Activated CD4-positive, alpha-beta T cell treated with anti-CD3 and anti-CD28 coated beads, Interleukin-2, amount 50 U/mL, for 48 hours (primary cell): ENCODE data around the gene SYVN1.

ENCODE experiments used
- DNase-seq, 2 experiments: peaks; one replicate each; pipeline ENCODE4 v3.0.0-alpha.2; 2020

Gene SYVN1

DNA sequence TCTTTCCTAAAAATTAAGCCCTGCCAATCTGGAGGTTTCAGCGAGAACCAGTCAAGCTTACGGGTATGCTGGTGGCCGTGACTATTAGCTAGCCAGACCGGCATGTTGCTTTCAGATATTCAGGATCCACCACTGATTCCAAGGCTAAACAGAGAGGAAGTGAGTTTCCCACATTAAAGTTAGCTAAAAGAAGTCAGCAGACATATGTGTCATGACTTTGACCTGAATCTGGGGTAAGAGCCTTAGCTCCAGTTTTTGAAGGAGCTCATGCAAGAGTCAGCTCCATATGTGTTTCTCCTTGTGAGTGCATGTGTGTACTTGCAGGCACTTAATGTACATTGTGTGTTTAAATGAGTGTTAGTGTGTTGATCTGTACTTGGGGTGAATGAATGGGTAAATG, 48.9 kb downstream of the SYVN1 start:
- no peak for DNase-seq

DNA sequence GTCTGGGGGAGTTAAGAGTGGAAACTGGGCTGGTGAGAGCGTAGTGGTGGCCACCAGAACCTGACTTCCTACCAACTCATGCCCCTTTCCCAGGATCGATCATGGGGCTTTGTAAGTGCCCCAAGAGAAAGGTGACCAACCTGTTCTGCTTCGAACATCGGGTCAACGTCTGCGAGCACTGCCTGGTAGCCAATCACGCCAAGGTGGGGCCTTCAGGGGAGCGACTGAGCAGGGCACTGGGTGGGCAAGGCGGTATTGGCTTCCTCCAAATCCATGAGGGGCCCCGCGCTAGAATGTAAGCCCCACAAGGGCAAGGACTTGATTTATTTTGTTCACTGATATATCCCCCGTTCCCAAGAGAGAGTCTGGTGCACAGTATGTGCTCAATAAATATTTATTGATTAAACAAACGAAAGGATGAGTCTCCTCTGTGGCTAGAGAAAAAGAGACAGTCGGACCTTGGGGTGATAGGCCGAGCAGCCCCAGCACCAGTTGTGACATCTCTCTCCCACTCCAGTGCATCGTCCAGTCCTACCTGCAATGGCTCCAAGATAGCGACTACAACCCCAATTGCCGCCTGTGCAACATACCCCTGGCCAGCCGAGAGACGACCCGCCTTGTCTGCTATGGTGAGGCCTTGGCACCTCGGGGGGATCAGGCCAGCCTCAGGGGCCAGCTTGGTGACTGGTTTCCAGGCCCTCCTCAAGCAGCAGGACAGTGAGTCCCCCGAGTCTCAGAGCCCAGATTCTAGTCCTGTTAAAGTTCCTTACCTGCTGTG, 49.5 kb downstream of the SYVN1 start:
- DNase-seq = no peak

DNA sequence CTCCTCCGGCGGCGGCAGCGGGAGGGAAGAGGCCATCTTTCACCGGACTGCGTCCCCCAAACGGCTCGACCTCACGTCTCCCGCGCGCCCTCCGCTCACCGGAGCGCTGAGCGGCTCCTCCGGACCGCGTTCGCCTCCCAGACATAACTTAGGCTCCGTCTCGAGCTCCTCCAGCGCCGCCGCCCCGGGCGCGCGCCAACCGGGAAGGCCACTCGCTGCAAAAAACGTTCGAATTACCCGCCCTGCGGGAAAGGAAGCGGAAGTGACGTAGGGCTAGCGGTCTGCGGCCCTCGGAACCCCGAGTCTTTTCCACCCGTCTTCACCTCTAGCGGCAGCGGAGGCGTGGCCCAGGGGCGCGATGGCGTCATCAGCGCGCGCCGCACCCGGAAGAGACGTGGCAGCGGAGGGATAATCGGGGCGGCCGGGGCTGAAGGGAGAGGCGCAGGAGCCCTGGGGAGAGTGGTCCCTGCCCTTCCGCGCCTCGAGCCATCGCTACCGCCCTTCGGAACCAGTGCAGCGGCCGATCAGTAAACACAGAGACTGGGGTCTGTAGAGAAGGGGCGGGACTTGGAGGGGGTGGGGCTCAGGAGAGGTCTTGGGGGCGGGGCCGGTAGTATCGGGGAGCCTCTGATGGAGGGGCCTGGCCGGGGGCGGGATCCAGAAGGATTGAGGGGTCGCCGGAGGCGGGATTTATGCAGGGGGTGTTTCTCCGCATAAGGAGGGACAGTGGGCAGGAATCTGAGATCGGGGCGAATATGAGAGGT, 50.3 kb downstream of the SYVN1 start, which contains the start of the genes CDCA5 and ZFPL1:
Gene CDCA5, minus strand, starts transcription at position 207 of the 764 bp plus-strand sequence. Its CDS starts 62 bp downstream, at position 145.
Gene ZFPL1, plus strand, starts transcription at position 389 of the 764 bp plus-strand sequence. CDS start 477 bp downstream, outside the sequence.
- DNase-seq = peak; percentile 95 to 97

DNA sequence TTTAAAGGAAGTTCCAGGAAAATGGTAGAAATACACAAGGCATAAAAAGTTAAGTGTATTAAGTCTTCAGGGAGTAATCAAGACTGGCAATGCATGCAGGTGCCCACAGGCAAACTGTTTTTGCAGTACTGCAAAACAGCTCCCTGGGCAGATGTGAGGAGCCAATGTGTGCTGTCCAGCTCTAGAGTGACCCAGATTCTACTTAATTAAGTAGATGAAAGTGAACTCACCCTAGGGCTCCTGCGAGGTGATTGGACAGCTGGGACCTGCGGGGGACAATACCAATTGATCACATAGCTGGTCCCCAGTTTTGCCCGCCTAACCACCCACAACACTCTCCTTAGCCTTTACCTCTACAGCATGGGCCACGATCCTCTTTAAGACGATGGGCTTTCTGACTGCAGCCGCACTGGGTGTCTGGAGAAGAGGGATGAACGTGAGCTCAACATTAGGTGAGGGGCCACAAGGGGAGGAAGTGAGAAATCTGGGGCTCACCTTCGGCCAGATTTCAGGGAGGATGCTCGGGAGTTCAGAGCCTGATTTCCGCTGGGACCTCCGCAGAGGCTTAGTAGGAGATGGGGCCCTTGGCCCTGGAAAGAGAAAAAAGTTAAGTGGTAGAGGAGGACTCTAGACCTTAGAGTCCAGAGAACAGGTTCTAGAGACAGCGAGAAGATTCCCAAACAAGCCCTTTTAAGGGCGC, 51.0 kb downstream of the SYVN1 start:
- DNase-seq = peak in 1 of 2 experiments; percentile 12

DNA sequence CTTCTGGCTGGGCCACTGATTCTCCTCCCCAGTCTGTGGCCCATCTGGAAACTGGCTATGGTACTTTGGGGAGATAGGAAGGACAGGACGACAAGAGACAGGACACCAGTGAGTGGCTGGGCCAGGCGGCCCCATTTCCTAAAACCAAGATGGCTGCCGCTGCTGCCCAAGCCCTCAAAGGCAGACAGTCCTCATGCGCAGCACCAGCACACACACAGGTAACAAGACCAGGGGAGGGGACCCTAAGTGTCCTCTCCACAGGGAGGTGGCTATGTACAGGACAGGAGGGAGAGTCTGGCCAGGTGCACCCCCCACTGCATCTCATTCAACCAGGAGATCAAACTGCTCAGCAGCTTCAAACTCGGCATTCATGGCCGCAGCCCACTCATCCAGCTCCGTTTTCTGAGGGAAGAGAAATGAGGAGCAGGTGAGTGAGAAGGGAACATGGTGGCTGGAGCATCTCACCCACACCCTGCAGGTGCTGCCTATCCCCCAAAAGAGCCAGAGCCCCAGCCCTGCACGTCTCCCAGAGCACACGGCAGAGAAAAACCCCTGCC, 55.5 kb downstream of the SYVN1 start:
- DNase-seq = no peak

DNA sequence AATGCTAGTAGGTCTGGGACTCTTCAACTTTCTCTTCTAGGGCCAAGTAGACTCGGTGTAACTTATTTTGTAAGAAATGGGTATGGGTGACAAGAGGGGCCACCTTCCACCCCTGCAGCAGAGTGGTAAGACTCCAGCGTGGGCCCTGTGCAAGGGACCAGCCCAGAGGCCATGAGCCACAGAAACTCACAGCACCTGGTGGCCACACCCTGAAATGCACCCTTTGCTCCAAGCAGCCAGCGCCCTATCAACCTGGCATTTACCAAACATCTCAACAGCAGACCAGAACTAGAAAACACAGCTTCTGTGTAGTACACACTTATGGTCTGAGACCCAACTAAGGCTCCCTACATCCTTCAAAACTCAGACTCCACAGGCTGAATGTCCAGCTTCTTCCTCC, 56.2 kb downstream of the SYVN1 start:
- DNase-seq = peak; percentile 71 to 76

DNA sequence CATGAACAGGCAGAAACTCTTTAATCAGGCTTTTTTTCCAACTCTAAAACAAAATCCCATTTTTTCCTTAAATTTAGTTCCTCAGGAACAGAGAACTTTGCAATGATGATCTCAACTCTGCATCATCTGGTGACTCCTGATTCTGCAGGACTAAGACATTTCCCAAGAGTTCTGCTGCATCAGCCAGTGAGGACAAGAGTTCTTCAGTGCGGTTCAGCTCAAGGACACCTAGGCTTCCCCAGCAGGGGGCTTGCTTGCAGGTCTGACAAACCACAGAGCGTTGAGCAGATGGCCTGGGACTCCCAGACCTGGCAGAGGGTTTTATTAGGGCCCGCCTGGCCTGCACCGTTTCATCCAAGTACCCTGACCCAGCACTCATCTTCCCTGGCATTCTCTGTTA, 56.9 kb downstream of the SYVN1 start:
- DNase-seq = no peak
